Activated CD8-positive, alpha-beta memory T cell treated with anti-CD3 and anti-CD28 coated beads, Interleukin-2, amount 50 U/mL, for 48 hours (primary cell): ENCODE measurements around the gene IST1.
A peak's percentile ranks its signal among the peaks of the same experiment; 100 is the strongest.

Experiments
- DNase-seq: peaks from one replicate; pipeline ENCODE4 v3.0.0-alpha.2; 2020

IST1 gene

GRCh38 chr16:71920658-71921057 lies 25.3 kb downstream of the IST1 start:
- no peak for DNase-seq

GRCh38 chr16:71923941-71924690 lies 28.8 kb downstream of the IST1 start:
- no peak for DNase-seq

- DNase-seq, result no peak
Observed at GRCh38 chr16:71924710-71925109, 29.4 kb downstream of the IST1 start.

GRCh38 chr16:71927383-71927782 lies 32.1 kb downstream of the IST1 start:
- no peak for DNase-seq

- no peak for DNase-seq
Observed at GRCh38 chr16:71927787-71928186, 32.5 kb downstream of the IST1 start.

- DNase-seq, result no peak
Observed at GRCh38 chr16:71929048-71929447, 33.7 kb downstream of the IST1 start.

- no peak for DNase-seq
Observed at GRCh38 chr16:71930013-71930563, 34.8 kb downstream of the IST1 start.

GRCh38 chr16:71931001-71931400 lies 35.7 kb downstream of the IST1 start:
- no peak for DNase-seq

- DNase-seq, result no peak
Observed at GRCh38 chr16:71931599-71931998, 36.3 kb downstream of the IST1 start.

- no peak for DNase-seq
Observed at GRCh38 chr16:71933017-71933416, 37.7 kb downstream of the IST1 start.

- DNase-seq, result no peak
Observed at GRCh38 chr16:71933913-71934695, 38.8 kb downstream of the IST1 start.

GRCh38 chr16:71937868-71938510 lies 42.7 kb downstream of the IST1 start:
- DNase-seq, result no peak

GRCh38 chr16:71943887-71944286 lies 48.6 kb downstream of the IST1 start:
- no peak for DNase-seq

GRCh38 chr16:71945616-71946015 lies 50.3 kb downstream of the IST1 start:
- no peak for DNase-seq

- no peak for DNase-seq
Observed at GRCh38 chr16:71952825-71953224, 57.5 kb downstream of the IST1 start.

- DNase-seq, result no peak
Observed at GRCh38 chr16:71954180-71954579, 58.8 kb downstream of the IST1 start.

- DNase-seq, result no peak
Observed at GRCh38 chr16:71954699-71955195, 59.4 kb downstream of the IST1 start.

GRCh38 chr16:71956486-71956885 lies 61.2 kb downstream of the IST1 start:
- DNase-seq, result no peak

GRCh38 chr16:71961066-71962039 lies 66.0 kb downstream of the IST1 start:
- peak; percentile 90 for DNase-seq

- DNase-seq, result no peak
Observed at GRCh38 chr16:71963125-71963875, 68.0 kb downstream of the IST1 start.

GRCh38 chr16:71965223-71965622 lies 69.9 kb downstream of the IST1 start:
- no peak for DNase-seq
